Activated T-helper 17 cell treated with anti-CD3 and anti-CD28 coated beads, Interleukin-2, amount 50 U/mL, for 72 hours (primary cell): ENCODE data around the gene SERPINA1. TPM values are rescaled to one million over a fixed set of nuclear protein-coding genes. Genes with fewer than 3 reads are reported as not detected.

Source experiments
- ATAC-seq: fragments of 150-1000 bp; cut with Tn5 transposase; replicated peaks from 2 replicates; pipeline ENCODE4 v1.10.0; 2021; ENCODE audit warnings: mild to moderate bottlenecking, moderate library complexity
- H3K27ac Mint-ChIP-seq: one replicate; pipeline ENCODE4 v1.8.0; 2022; ENCODE audit warnings: mixed read lengths
- H3K27me3 Mint-ChIP-seq: one replicate; pipeline ENCODE4 v1.8.0; 2022; ENCODE audit warnings: mixed read lengths
- H3K36me3 Mint-ChIP-seq: one replicate; pipeline ENCODE4 v1.8.0; 2022; ENCODE audit warnings: low read depth, mild to moderate bottlenecking, mixed read lengths
- H3K4me1 Mint-ChIP-seq: one replicate; pipeline ENCODE4 v1.8.0; 2022; ENCODE audit warnings: mixed read lengths
- H3K4me3 Mint-ChIP-seq: one replicate; pipeline ENCODE4 v1.8.0; 2022; ENCODE audit warnings: mild to moderate bottlenecking, mixed read lengths
- H3K9me3 Mint-ChIP-seq: one replicate; pipeline ENCODE4 v1.8.0; 2022; ENCODE audit warnings: mixed read lengths
- total RNA-seq, 2 donors: library from RNA; stranded (reverse); gene quantifications; one replicate each; pipeline ENCODE4 v1.2.3, GENCODE V29; 2022

SERPINA1 gene
- total RNA-seq, 2 donors from 2014 or later = 1.3 to 160 TPM

DNA sequence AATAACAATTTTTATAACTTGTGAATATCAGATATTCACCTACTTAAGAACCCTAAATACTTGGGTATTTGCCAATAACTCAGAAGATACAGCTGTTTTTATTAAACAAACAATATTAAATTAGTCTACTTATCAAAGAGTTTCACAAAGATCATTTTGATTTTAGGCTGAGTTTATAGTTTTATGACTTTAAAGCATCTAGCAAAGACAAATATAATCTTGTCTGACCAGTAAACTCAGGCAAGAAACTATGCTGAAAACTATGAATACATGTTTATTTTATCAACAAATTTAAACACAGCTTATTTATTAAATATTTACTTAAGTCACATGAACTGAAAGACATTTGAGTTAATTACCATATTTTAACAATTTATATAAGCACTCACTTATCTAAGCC is 18.5 kb upstream of the SERPINA1 start:
- ATAC-seq = no peak
- Mint-ChIP-seq H3K9me3 (peaks cover 11% of the 10 kb centered on the region), H3K27me3 (peaks cover 3% of the 10 kb centered on the region), H3K4me1 (no peaks in the 10 kb centered on the region), H3K4me3 (no peak overlapping the region), H3K36me3 (no peaks in the 10 kb centered on the region), H3K27ac (no peak overlapping the region)

DNA sequence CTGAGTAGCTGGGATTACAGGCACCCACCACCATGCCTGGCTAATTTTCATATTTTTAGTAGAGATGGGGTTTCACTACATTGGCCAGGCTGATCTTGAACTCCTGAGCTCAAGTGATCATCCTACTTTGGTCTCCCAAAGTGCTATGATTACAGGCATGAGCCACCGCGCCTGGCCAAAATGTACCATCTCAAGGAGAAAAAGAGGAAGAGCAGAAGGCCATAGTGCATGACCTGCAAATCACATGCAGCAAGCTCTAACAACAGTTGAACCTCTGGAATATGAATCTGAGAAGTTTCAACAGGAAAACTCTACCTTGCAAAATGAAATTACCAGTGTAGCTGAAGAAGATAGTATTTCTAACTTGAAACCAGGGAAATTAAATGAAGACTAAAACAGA is 17.1 kb upstream of the SERPINA1 start:
- H3K27ac Mint-ChIP-seq = no peak overlapping the region
- no peak for ATAC-seq
- H3K9me3 Mint-ChIP-seq = peaks cover 8% of the 10 kb centered on the region
- peaks cover 6% of the 10 kb centered on the region for H3K27me3 Mint-ChIP-seq
- no peak overlapping the region for H3K4me3 Mint-ChIP-seq
- no peaks in the 10 kb centered on the region for H3K36me3 Mint-ChIP-seq
- no peaks in the 10 kb centered on the region for H3K4me1 Mint-ChIP-seq

DNA sequence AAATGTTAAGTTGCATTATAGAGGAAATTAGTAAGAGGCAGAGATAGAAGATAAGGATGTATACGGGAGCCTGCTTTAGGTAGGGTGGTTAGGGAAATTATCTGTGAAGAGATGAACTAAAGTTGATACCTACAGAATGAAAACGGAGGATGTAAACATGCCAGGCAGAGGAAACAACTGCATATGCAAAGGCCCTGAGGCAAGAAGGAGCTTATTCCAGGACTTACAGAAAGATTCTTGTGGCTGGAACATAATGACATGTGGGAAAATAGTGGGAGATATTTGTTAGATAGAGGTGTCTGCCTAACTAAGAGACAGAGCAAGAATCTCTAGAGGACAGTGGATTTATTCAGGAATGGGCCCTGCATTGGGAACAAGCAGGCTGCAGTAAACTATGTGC is 16.2 kb upstream of the SERPINA1 start:
- H3K36me3 Mint-ChIP-seq = no peaks in the 10 kb centered on the region
- H3K4me3 Mint-ChIP-seq = no peak overlapping the region
- peaks cover 8% of the 10 kb centered on the region for H3K9me3 Mint-ChIP-seq
- no peaks in the 10 kb centered on the region for H3K4me1 Mint-ChIP-seq
- H3K27me3 Mint-ChIP-seq = peaks cover 6% of the 10 kb centered on the region
- no peak overlapping the region for H3K27ac Mint-ChIP-seq
- no peak for ATAC-seq

DNA sequence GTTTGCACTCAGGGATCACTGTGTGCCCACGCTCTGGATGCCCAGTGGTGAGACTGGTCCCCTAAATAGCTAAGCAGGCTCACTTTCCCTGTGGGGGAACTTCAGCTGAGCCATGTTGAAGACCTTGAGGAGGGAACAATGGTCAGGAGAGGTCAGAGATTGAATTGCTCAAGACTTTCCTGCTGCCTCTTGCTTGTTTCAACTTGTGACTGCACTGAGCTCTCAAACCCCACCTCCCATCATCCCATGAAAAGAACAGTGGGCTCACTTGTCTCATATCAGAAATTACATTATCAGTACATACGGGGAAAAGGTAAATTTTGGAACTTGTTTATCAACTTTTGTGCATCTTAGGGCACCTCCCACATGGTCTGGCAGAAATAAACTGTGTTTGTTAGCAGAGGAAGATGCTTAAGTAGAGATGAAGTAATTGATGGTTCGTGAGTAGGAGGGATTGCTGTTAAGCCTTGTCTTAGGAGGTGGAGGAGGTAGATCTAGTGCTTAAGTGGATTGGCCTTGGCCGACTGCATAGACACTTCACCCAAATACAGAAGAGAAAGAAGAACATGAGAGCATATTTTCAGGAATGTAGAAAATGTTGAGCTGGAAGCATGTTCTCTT is 15.0 kb upstream of the SERPINA1 start:
- H3K27ac Mint-ChIP-seq = no peak overlapping the region
- no peaks in the 10 kb centered on the region for H3K4me1 Mint-ChIP-seq
- no peak for ATAC-seq
- H3K36me3 Mint-ChIP-seq = no peaks in the 10 kb centered on the region
- H3K27me3 Mint-ChIP-seq = peaks cover 8% of the 10 kb centered on the region
- no peak overlapping the region for H3K4me3 Mint-ChIP-seq
- peaks cover 3% of the 10 kb centered on the region for H3K9me3 Mint-ChIP-seq

DNA sequence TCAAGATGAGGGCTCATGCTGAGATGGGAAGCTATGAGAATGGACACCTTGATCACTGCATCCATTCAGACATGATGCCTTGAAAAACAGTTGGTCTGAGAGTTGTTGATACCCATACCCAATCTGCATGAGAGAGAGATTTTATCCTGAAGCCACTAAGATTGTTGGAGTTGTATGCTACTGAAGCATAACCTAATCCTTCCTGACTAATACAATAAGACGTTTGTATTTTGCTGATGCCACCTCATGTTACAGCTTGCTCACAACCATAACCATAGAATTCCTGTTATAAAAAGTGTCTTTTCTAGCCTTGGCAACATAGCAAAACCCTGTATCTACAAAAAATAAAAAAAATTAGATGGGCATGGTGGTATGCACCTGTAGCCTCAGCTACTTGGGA is 12.7 kb upstream of the SERPINA1 start:
- Mint-ChIP-seq H3K4me3 (no peak overlapping the region), H3K36me3 (no peaks in the 10 kb centered on the region), H3K9me3 (peaks cover 3% of the 10 kb centered on the region), H3K4me1 (no peaks in the 10 kb centered on the region), H3K27me3 (peaks cover 16% of the 10 kb centered on the region), H3K27ac (no peak overlapping the region)
- no peak for ATAC-seq

DNA sequence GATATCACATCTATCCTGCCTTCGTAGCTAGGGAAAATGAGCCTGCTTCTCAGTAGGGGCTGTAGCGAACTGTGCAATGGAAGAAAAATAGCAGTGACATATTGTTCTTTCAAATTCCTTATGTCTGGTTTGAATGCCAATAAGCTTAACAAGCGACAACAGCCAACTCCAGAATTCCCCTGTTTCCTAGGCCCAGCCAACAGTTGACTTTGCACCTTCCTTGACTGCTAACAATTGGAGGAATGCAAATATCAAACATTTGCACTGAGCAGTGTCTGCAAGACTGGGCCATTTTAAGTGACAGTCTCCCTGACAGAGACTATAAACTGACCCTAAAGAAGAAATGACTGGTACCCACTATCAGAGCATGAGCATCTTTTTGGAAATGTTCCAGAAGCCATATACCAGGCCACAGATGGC is 12.0 kb upstream of the SERPINA1 start:
- Mint-ChIP-seq H3K27me3 (peaks cover 16% of the 10 kb centered on the region), H3K4me3 (no peak overlapping the region), H3K36me3 (no peaks in the 10 kb centered on the region), H3K27ac (no peak overlapping the region), H3K9me3 (peaks cover 3% of the 10 kb centered on the region), H3K4me1 (no peaks in the 10 kb centered on the region)
- ATAC-seq = no peak

DNA sequence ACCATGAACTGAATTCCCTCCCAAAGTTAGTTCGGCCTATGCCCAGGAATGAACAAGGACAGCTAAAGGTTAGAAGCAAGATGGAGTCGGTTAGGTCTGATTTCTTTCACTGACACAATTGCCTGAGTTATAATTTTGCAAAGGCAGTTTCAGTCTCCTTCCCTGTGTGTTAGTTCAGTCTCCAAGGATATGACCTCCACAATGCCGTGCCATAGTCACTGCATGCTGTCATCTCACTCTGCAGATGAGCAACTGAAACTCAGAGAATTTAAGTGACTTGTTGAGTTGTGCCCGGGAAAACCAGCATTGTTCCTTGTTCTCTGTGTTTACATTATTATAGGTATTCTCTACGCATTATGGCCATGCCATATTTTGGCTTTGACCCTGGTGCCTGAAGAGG is 10.1 kb upstream of the SERPINA1 start:
- H3K9me3 Mint-ChIP-seq = peaks cover 3% of the 10 kb centered on the region
- peaks cover 16% of the 10 kb centered on the region for H3K4me1 Mint-ChIP-seq
- no peak overlapping the region for H3K27ac Mint-ChIP-seq
- no peak for ATAC-seq
- no peaks in the 10 kb centered on the region for H3K36me3 Mint-ChIP-seq
- H3K27me3 Mint-ChIP-seq = peaks cover 16% of the 10 kb centered on the region
- no peak overlapping the region for H3K4me3 Mint-ChIP-seq

DNA sequence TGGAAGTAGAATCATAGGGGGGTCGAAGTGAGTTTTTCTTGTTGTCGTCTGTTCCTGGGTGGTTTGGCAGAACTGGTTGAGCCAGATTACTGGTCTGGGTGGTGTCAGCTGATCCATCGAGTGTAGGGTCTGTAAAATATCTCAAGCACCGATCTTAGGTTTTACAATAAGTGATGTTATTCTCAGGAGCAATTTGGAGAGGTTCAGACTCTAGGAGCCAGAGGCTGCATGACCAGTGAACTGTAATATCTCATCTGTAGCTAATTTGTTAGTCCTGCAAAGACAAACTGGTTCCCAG is 9.7 kb upstream of the SERPINA1 start:
- no peak for ATAC-seq
- Mint-ChIP-seq H3K4me1 (peaks cover 20% of the 10 kb centered on the region), H3K36me3 (no peaks in the 10 kb centered on the region), H3K9me3 (peaks cover 3% of the 10 kb centered on the region), H3K27ac (no peak overlapping the region), H3K27me3 (peaks cover 16% of the 10 kb centered on the region), H3K4me3 (no peak overlapping the region)

DNA sequence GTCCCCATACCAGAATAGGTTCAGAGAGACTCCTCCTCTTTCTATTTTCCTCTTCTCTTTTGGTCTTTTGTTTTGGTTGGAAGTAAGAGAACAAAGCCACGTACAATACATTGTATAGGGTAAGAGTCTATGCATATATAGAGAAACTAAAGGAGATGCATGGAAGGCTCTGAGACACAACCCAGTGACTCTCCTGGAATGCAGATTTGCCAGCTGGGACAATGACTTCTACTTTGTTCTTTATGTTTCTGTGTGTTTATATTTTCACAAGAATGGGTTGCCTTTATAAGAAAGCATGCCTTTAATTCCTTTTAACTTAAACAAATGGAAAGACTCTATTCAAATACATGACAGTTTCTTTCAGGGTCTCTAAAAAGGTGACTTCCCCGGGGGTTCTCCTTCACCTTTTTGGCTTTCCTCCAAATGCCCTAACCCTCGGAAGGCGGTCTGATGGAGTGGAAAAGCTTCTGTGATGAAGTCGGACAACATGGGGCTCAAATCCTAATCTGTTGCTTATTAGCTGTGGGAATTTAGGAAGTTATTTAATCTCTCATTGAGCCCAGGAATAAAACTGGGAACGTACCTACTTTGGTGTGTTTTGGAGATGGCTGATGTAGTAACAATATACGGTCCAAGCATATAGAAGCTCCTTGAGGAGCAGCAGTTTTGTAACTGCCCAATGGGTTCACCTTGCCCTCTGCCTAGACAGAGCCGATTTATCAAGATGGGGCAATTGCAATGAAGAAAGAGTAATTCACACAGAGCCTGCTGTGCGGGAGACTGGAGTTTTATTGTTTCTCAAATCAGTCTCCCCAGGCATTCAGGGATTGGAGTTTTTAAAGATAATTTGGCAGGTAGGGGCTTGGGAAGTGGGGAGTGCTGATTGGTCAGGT is 9.1 kb upstream of the SERPINA1 start:
- Mint-ChIP-seq H3K4me1 (peaks cover 21% of the 10 kb centered on the region), H3K36me3 (no peaks in the 10 kb centered on the region), H3K9me3 (peaks cover 3% of the 10 kb centered on the region), H3K27ac (no peak overlapping the region), H3K4me3 (no peak overlapping the region), H3K27me3 (peaks cover 16% of the 10 kb centered on the region)
- ATAC-seq = no peak

DNA sequence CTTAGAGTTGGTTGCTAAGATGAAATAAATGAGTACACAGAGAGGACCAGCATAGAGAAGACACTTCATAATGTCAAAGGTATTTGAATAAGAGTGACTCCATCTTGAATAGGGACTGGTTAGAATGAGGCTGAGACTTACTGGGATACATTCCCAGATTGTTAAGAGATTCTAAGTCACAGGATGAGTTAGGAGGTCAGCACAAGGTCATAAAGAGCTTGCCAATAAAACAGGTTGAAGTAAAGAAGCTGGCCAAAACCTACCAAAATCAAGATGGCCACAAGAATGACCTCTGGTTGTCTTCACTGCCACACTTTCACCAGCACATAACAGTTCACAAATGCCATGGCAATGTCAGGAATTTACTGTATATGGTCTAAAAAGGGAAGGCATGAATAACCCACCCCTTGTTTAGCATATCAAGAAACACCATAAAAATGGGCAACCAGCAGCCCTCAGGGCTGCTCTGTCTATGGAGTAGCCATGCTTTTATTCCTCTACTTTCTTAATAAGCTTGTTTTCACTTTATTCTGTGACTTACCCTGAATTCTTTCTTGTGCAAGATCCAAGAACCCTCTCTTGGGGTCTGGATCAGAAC is 8.3 kb upstream of the SERPINA1 start:
- ATAC-seq = no peak
- Mint-ChIP-seq H3K4me1 (peaks cover 22% of the 10 kb centered on the region), H3K27me3 (peaks cover 12% of the 10 kb centered on the region), H3K9me3 (peaks cover 3% of the 10 kb centered on the region), H3K4me3 (no peak overlapping the region), H3K27ac (no peak overlapping the region), H3K36me3 (no peaks in the 10 kb centered on the region)

DNA sequence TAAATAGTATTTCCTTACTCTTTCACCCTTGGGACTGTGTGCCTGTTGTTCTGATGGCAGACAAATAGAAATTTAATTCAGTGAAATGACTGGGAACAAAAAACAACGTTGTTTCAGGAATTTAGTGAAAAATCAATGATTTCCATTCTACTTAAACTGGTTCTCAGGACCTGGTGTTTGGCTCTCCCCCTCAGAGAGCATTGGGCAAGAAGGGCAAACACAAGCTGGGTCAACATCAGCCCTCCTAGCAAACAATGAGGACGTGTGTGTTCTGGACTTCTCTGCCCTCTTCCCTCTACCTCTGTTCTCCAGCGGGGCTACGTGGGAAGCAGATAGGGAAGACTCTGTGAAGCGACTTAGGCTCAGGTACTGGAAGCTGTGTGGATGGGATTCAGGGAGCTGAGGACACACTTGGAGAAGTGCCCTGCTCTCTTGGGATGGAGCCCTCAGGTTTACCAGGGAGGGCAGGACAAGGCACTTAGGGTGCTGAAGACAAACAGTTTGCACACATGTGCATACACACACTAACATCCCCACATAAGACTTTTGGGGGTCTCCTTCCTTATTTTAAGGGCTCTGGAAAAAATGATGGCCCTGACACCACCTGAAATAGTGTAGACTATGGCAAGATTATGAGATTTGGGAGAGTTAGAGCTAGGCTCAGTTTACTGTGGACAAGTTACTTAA is 7.6 kb upstream of the SERPINA1 start:
- H3K4me1 Mint-ChIP-seq = peaks cover 29% of the 10 kb centered on the region
- H3K4me3 Mint-ChIP-seq = peak overlapping the region; percentile 83
- peaks cover 12% of the 10 kb centered on the region for H3K27me3 Mint-ChIP-seq
- H3K27ac Mint-ChIP-seq = peak overlapping the region; percentile 62
- H3K9me3 Mint-ChIP-seq = peaks cover 3% of the 10 kb centered on the region
- H3K36me3 Mint-ChIP-seq = no peaks in the 10 kb centered on the region
- no peak for ATAC-seq

DNA sequence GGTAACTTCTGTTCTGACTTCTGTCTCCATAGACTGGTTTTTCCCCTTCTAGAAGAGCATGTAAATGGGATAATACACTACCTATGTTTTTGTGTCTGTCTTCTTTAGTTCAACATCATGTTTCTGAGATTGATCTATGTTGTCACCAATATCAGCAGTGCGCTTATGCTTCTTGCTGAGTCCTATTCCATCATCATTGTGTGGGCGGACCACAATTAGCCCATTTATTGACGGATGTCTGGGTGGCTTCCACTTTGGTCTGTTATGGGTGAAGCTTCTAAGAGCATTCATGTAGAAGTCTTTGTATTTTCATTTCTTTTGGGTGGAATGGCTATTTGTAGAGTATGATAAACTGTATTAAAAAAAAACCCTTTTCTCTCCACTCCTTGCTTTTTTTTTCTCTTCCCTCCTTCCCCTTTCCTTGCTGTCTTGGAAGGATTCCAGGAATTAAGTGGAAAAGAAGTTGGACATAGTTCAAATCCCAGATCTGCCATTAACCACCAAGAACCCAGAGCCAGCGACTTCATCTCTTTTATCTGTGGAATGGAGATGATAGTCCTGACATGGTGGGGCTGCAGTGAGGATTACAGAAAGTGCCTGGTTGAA is 7.0 kb upstream of the SERPINA1 start:
- Mint-ChIP-seq H3K9me3 (peaks cover 3% of the 10 kb centered on the region), H3K4me3 (peak overlapping the region; percentile 83)
- ATAC-seq = no peak

DNA sequence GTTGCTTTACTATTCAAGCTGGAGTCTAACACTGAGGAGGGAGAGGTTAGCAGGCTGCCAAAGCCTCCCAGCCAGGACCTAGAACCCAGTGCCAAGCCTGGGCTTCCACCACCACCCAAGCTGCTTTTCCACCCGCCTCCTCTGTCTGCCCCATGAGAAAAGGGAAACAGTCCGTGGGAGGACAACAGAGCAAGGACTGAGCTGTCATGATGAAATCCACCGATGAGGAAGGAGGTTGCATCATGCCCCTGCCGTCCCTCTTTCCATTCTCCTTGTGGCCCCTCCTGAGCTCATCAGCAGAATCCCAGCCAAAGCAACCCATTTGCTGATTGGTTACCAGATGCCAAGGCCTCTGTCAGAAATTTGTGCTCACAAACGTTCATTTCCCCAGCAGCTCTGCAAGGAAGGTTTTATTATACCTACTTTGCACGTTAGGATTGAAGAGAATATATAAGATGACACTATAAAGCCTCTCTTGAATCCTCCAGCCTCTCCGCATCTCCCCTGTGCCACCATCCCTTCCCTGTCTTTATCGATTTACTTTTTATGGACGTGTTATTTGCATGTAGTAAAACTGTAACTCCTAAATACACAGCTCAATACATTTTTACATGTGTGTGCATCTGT is 6.3 kb upstream of the SERPINA1 start:
- peak overlapping the region; percentile 83 for H3K4me3 Mint-ChIP-seq
- peak overlapping the region; percentile 62 for H3K27ac Mint-ChIP-seq
- no peaks in the 10 kb centered on the region for H3K36me3 Mint-ChIP-seq
- H3K9me3 Mint-ChIP-seq = peaks cover 3% of the 10 kb centered on the region
- peaks cover 33% of the 10 kb centered on the region for H3K4me1 Mint-ChIP-seq
- ATAC-seq = peak; percentile 47
- H3K27me3 Mint-ChIP-seq = peaks cover 9% of the 10 kb centered on the region

More for the DNA sequence above, 7.0 kb upstream of the SERPINA1 start:
- Mint-ChIP-seq H3K36me3 (no peaks in the 10 kb centered on the region), H3K27ac (peak overlapping the region; percentile 62), H3K4me1 (peaks cover 33% of the 10 kb centered on the region), H3K27me3 (peaks cover 9% of the 10 kb centered on the region)

DNA sequence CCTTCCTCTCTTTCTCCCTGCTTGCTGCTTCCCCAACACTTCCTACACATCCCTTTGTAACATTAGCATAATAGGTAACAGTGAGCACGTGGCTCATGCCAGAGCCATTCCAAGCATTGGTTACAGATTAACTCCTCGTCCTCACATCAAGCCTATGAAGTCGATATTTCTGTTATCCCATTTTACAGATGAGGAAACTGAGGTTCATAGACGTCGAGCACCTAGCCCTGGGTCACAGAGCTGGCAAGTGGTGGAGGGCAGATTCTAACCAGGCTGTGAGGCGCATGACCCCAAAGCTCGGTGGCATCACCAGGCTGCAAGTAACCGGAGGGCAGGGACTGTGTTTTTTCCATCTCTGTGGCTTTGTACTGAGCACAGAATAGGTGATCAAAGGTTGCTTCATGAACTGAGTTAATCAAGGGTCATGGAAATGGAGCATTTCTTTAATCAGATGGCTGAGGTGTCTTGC is 5.7 kb upstream of the SERPINA1 start:
- peaks cover 9% of the 10 kb centered on the region for H3K27me3 Mint-ChIP-seq
- peak overlapping the region; percentile 62 for H3K27ac Mint-ChIP-seq
- H3K4me3 Mint-ChIP-seq = peak overlapping the region; percentile 83
- peaks cover 33% of the 10 kb centered on the region for H3K4me1 Mint-ChIP-seq
- no peaks in the 10 kb centered on the region for H3K36me3 Mint-ChIP-seq
- ATAC-seq = peak; percentile 58
- peaks cover 3% of the 10 kb centered on the region for H3K9me3 Mint-ChIP-seq
